PC-3 (cell line): Measurements from ENCODE around the gene CTSC.

Source experiments
- CTCF ChIP-seq: fragments of 300-600 bp; sonication (generic); conservative IDR thresholded peaks from 2 replicates; pipeline ENCODE4 v1.5.1; 2017; ENCODE audit warnings: antibody characterized with exemption, low read depth, mild to moderate bottlenecking, low read length
- EZH2 ChIP-seq: fragments of 300-600 bp; sonication (generic); IDR thresholded peaks from one replicate; pipeline ENCODE4 v1.6.1; 2017; ENCODE audit warnings: antibody characterized with exemption, mild to moderate bottlenecking, low read length; ENCODE audit not compliant: unreplicated experiment
- EZH2phosphoT487 ChIP-seq: fragments of 300-600 bp; sonication (generic); IDR thresholded peaks from 2 replicates; pipeline ENCODE4 v1.6.1; 2018; ENCODE audit warnings: mild to moderate bottlenecking, antibody characterized with exemption, low read length, borderline replicate concordance

GRCh38 chr11:88297421-88297820 is 40.1 kb downstream of the CTSC start:
- TF ChIP-seq CTCF (no peak), EZH2 (no peak), EZH2phosphoT487 (no peak)
